GM21529 (cell line): Measurements from ENCODE around the gene MFSD6.

ENCODE experiments used
- ATAC-seq: cut with Tn5 transposase; IDR thresholded peaks from one replicate; pipeline ENCODE4 v1.9.1; 2021; ENCODE audit not compliant: unreplicated experiment

Gene MFSD6

GRCh38 chr2:190435031-190435670 is 27.0 kb downstream of the MFSD6 start:
- no peak for ATAC-seq

GRCh38 chr2:190436557-190436956 is 28.4 kb downstream of the MFSD6 start:
- no peak for ATAC-seq

- no peak for ATAC-seq
Observed at GRCh38 chr2:190440113-190440512, 32.0 kb downstream of the MFSD6 start.

- ATAC-seq = no peak
Observed at GRCh38 chr2:190441564-190441963, 33.4 kb downstream of the MFSD6 start.

GRCh38 chr2:190443055-190443454 is 34.9 kb downstream of the MFSD6 start:
- ATAC-seq = no peak

- no peak for ATAC-seq
Observed at GRCh38 chr2:190443778-190444481, 35.8 kb downstream of the MFSD6 start.

GRCh38 chr2:190444976-190445375 is 36.8 kb downstream of the MFSD6 start:
- ATAC-seq = no peak

GRCh38 chr2:190446193-190446592 is 38.0 kb downstream of the MFSD6 start:
- no peak for ATAC-seq

GRCh38 chr2:190446750-190447516 is 38.8 kb downstream of the MFSD6 start:
- no peak for ATAC-seq

- no peak for ATAC-seq
Observed at GRCh38 chr2:190447766-190448165, 39.6 kb downstream of the MFSD6 start.

GRCh38 chr2:190449925-190450324 is 41.8 kb downstream of the MFSD6 start:
- no peak for ATAC-seq

GRCh38 chr2:190450363-190450762 is 42.2 kb downstream of the MFSD6 start:
- ATAC-seq = no peak

GRCh38 chr2:190451561-190452176 is 43.5 kb downstream of the MFSD6 start:
- no peak for ATAC-seq

GRCh38 chr2:190452433-190452832 is 44.3 kb downstream of the MFSD6 start:
- ATAC-seq = peak; percentile 40

GRCh38 chr2:190454795-190455194 is 46.6 kb downstream of the MFSD6 start:
- no peak for ATAC-seq

- no peak for ATAC-seq
Observed at GRCh38 chr2:190455358-190456095, 47.4 kb downstream of the MFSD6 start.

GRCh38 chr2:190456833-190457232 is 48.7 kb downstream of the MFSD6 start:
- ATAC-seq = no peak

GRCh38 chr2:190457256-190457655 is 49.1 kb downstream of the MFSD6 start:
- ATAC-seq = no peak

GRCh38 chr2:190458352-190459107 is 50.4 kb downstream of the MFSD6 start:
- no peak for ATAC-seq

- no peak for ATAC-seq
Observed at GRCh38 chr2:190459881-190460280, 51.7 kb downstream of the MFSD6 start.
